Measurements from ENCODE around the gene SLC7A14. TPM values are rescaled to one million over a fixed set of nuclear protein-coding genes. Genes with fewer than 3 reads are reported as not detected.
"Not testable (repeated sequence)": the region's sequence is repeated elsewhere in the genome, so short reads cannot be mapped to it uniquely, and the experiment has no call there.

The SLC7A14 gene
- total and polyA plus RNA-seq, 8 donors, result 0.09 to 1.9 (median 0.20) TPM

DNA sequence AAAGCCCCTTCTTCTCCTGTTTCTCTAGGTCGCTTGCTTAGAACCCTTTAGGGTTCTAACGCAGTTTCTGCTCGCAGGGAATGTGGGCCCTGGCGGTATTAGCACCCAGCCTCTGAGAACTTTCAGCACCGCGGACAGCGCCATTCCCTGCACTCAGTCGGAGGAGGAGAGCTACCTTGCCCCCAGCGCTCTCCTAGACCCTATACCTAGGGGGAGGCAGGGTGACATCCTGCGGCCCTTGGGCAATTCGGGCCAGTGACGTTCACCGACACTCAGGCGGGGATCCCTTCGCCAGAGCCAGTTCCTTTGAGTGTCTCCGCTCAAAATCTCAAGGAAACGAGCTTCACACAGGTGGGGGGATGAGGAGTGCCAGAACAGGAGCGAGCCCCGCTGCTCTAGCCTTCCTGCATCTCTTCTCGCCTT is 1.3 kb downstream of the SLC7A14 start:
- FAIRE-seq (no peak), DNase-seq (peak; percentile 46 to 90 (median 70)), ATAC-seq (peak; percentile 83 to 99 (median 89))
- TF ChIP-seq, protein P1, sequence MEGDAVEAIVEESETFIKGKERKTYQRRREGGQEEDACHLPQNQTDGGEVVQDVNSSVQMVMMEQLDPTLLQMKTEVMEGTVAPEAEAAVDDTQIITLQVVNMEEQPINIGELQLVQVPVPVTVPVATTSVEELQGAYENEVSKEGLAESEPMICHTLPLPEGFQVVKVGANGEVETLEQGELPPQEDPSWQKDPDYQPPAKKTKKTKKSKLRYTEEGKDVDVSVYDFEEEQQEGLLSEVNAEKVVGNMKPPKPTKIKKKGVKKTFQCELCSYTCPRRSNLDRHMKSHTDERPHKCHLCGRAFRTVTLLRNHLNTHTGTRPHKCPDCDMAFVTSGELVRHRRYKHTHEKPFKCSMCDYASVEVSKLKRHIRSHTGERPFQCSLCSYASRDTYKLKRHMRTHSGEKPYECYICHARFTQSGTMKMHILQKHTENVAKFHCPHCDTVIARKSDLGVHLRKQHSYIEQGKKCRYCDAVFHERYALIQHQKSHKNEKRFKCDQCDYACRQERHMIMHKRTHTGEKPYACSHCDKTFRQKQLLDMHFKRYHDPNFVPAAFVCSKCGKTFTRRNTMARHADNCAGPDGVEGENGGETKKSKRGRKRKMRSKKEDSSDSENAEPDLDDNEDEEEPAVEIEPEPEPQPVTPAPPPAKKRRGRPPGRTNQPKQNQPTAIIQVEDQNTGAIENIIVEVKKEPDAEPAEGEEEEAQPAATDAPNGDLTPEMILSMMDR (IDR thresholded peaks at IDR 0.05), result no peak
- H3K9me3 ChIP-seq, result no peaks in the 10 kb centered on the region
- intact Hi-C loops (cut with DNase I), result no loop called here
- no peak overlapping the region for H3K4me3 ChIP-seq
- 2 to 4% methylated on average over 17 to 20 of the region's 20 CpGs for WGBS, 2 donors
- no peaks in the 10 kb centered on the region for H3K4me1 ChIP-seq
- peaks cover 0 to 40% (median 9%) of the 10 kb centered on the region in 4 donors for H3K27me3 ChIP-seq
- H3K36me3 ChIP-seq, result no peaks in the 10 kb centered on the region
- no peak overlapping the region for H3K27ac ChIP-seq

DNA sequence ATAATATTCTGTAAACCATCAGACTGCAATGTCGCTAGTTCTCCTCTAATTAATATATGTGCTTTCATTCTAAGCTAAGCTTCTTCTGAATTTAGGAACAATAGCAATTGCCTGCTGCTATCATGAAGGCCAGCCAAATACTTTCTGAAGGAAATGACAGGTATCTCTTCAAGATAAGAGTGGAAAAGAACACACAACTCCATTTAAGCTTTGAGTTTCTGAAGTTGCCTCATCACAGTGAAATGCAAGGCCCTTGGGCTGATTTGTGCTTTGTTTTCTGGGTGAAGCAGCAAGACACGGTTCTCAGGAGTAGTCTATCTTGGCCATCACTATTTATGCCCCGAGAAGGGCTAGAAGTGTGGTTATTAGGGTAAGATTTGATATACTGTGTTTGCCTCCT is 6.2 kb downstream of the SLC7A14 start:
- no peak overlapping the region for H3K27ac ChIP-seq
- no peak overlapping the region for H3K4me3 ChIP-seq
- no peaks in the 10 kb centered on the region for H3K9me3 ChIP-seq
- no peaks in the 10 kb centered on the region for H3K4me1 ChIP-seq
- FAIRE-seq (no peak), ATAC-seq (no peak), DNase-seq (no peak)
- intact Hi-C loops (cut with DNase I), result no loop called here
- 41 to 50% methylated on average over 3 of the region's 3 CpGs for WGBS, 2 donors
- H3K36me3 ChIP-seq, result no peaks in the 10 kb centered on the region
- peaks cover 0 to 16% (median 3%) of the 10 kb centered on the region in 4 donors for H3K27me3 ChIP-seq
- TF ChIP-seq, protein P1 (IDR thresholded peaks at IDR 0.05), result no peak

DNA sequence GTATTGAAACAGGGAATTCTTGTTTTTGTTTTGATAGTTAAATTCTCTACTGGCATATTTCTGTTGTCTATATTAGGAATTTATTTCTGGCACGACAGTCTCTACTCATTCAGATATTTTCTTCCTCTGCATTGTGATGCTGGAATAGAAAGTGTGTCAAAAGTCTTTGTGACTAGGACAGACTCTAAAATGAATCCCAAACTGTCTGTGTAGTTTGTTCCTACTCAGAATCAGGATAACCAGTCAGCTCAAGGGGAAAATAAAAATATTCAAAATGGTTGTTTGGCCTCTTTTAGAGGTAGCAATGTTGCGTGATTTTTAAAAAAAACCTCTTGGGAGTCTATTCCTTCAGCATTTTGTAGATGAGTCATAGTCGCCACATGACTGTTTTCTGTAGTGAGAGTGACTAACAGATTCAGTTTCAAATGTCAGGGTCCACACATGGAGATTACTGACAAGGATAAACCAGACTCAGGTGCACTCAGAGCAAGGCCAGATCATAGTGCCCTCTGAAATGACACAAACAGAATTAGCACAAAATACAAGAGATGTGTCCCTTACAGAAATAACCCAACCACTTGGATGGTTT is 13.1 kb downstream of the SLC7A14 start:
- Histone ChIP-seq H3K4me1 (no peaks in the 10 kb centered on the region), H3K4me3 (no peak overlapping the region), H3K27me3 (no peaks in the 10 kb centered on the region), H3K9me3 (no peaks in the 10 kb centered on the region), H3K36me3 (no peaks in the 10 kb centered on the region), H3K27ac (no peak overlapping the region)
- FAIRE-seq (no peak), ATAC-seq (peak in 1 of 4 donors; percentile 43), DNase-seq (no peak)
- intact Hi-C loops (cut with DNase I), result no loop called here
- TF ChIP-seq, protein P1 (IDR thresholded peaks at IDR 0.05), result no peak
- 60 to 74% methylated on average over 3 of the region's 3 CpGs for WGBS, 2 donors

DNA sequence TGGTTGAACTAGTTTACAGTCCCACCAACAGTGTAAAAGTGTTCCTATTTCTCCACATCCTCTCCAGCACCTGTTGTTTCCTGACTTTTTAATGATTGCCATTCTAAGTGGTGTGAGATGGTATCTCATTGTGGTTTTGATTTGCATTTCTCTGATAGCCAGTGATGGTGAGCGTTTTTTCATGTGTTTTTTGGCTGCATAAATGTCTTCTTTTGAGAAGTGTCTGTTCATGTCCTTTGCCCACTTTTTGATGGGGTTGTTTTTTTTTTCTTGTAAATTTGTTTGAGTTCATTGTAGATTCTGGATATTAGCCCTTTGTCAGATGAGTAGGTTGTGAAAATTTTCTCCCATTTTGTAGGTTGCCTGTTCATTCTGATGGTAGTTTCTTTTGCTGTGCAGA is 18.3 kb downstream of the SLC7A14 start:
- H3K4me1 ChIP-seq; intact Hi-C loops (cut with DNase I); DNase-seq; H3K4me3 ChIP-seq; H3K36me3 ChIP-seq; H3K27ac ChIP-seq; ATAC-seq; H3K27me3 ChIP-seq; H3K9me3 ChIP-seq; FAIRE-seq: not testable (repeated sequence)
- WGBS, 2 donors, result 33% methylated on average over 1 of the region's 1 CpG

DNA sequence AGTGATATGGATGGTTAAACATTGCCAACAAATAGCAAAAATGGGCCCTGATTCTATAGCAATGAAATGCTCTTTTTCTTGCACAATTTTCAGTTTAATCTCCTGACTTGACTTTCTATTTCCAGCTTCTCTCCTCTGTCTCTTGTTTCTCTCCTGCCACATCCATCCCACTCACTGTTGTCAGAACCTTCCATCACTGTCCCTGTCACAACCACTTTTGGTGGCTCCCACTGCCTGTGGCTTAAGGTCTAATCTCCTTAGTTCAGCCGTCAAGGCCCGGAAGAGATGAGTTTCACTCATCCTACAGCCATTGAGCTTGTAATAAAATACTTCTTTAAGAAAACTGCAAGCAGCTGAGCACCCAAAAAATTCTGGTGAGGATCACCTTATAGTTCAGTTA is 19.5 kb downstream of the SLC7A14 start:
- FAIRE-seq (no peak), ATAC-seq (no peak), DNase-seq (no peak)
- TF ChIP-seq, protein P1 (IDR thresholded peaks at IDR 0.05), result no peak
- Histone ChIP-seq H3K4me3 (no peak overlapping the region), H3K4me1 (no peaks in the 10 kb centered on the region), H3K36me3 (no peaks in the 10 kb centered on the region), H3K27me3 (no peaks in the 10 kb centered on the region), H3K27ac (no peak overlapping the region), H3K9me3 (no peaks in the 10 kb centered on the region)
- intact Hi-C loops (cut with DNase I), result no loop called here
- 92 to 94% methylated on average over 2 of the region's 2 CpGs for WGBS, 2 donors

All from pancreas (tissue), 10 donors.